SKM-1 treated with dmso at 0.1 percent for 144 hours (cell line): ENCODE results near the gene KRTAP2-3.
"Not testable (repeated sequence)": the region's sequence is repeated elsewhere in the genome, so short reads cannot be mapped to it uniquely, and the experiment has no call there.

Experiments used
- DNase-seq: peaks from one replicate; lab custom pipeline; 2025; ENCODE audit not compliant: unreplicated experiment; lab: John Stamatoyannopoulos, UW

The KRTAP2-3 gene

GRCh38 chr17:41069031-41069430 is 9.1 kb upstream of the KRTAP2-3 start:
- no peak for DNase-seq

- DNase-seq, result no peak
Measured at GRCh38 chr17:41067281-41067680, 7.4 kb upstream of the KRTAP2-3 start.

GRCh38 chr17:41065829-41066624 is 6.1 kb upstream of the KRTAP2-3 start, which contains the start of gene KRTAP2-4:
TSS of gene KRTAP2-4 (minus strand) at chr17:41065879. CDS start at chr17:41065845, 34 bp downstream.
- DNase-seq, result no peak

GRCh38 chr17:41065016-41065689 is 5.2 kb upstream of the KRTAP2-3 start:
- not testable (repeated sequence) for DNase-seq

- no peak for DNase-seq
Measured at GRCh38 chr17:41064301-41064700, 4.4 kb upstream of the KRTAP2-3 start.

- no peak for DNase-seq
Measured at GRCh38 chr17:41063449-41063848, 3.5 kb upstream of the KRTAP2-3 start.

GRCh38 chr17:41061964-41062363 is 2.0 kb upstream of the KRTAP2-3 start:
- DNase-seq, result no peak

- DNase-seq, result not testable (repeated sequence)
Measured at GRCh38 chr17:41059276-41060051, 450 bp downstream of the KRTAP2-3 start.

- DNase-seq, result no peak
Measured at GRCh38 chr17:41058741-41059140, 1.2 kb downstream of the KRTAP2-3 start.

GRCh38 chr17:41057547-41057946 is 2.4 kb downstream of the KRTAP2-3 start:
- no peak for DNase-seq

- not testable (repeated sequence) for DNase-seq
Measured at GRCh38 chr17:41055130-41055529, 4.8 kb downstream of the KRTAP2-3 start, which contains the start of gene KRTAP2-2. TSS of gene KRTAP2-2 (minus strand) at chr17:41055230. CDS start at chr17:41055211, 19 bp downstream.

GRCh38 chr17:41054556-41054955 is 5.4 kb downstream of the KRTAP2-3 start:
- DNase-seq, result not testable (repeated sequence)

GRCh38 chr17:41054025-41054424 is 5.9 kb downstream of the KRTAP2-3 start:
- no peak for DNase-seq

- DNase-seq, result no peak
Measured at GRCh38 chr17:41052566-41052965, 7.3 kb downstream of the KRTAP2-3 start.

- DNase-seq, result no peak
Measured at GRCh38 chr17:41049110-41049509, 10.8 kb downstream of the KRTAP2-3 start.

GRCh38 chr17:41048441-41048840 is 11.5 kb downstream of the KRTAP2-3 start:
- no peak for DNase-seq

- DNase-seq, result not testable (repeated sequence)
Measured at GRCh38 chr17:41046735-41047465, 13.0 kb downstream of the KRTAP2-3 start, which contains the start of gene KRTAP2-1. TSS of gene KRTAP2-1 (minus strand) at chr17:41047316. CDS start at chr17:41047267, 49 bp downstream.

- DNase-seq, result no peak
Measured at GRCh38 chr17:41042953-41043352, 17.0 kb downstream of the KRTAP2-3 start.

- not testable (repeated sequence) for DNase-seq
Measured at GRCh38 chr17:41040783-41041571, 18.9 kb downstream of the KRTAP2-3 start, which contains the start of gene KRTAP1-1. TSS of gene KRTAP1-1 (minus strand) at chr17:41041450. CDS start at chr17:41041397, 53 bp downstream.
